K562 (cell line): ENCODE data around the gene HBEGF. TPM values are rescaled to one million over a fixed set of nuclear protein-coding genes. Genes with fewer than 3 reads are reported as not detected.

ENCODE experiments used
- ARHGAP35 ChIP-seq: fragments of 450-650 bp; IDR thresholded peaks from 2 replicates; pipeline ENCODE4 v1.6.1; 2018; ENCODE audit not compliant: partially characterized antibody
- CHCHD3 ChIP-seq: fragments of 250-450 bp; sonication (Bioruptor Pico); IDR thresholded peaks from 2 replicates; pipeline ENCODE4 v2.1.2; 2022; ENCODE audit warnings: mild to moderate bottlenecking
- EP400 ChIP-seq: fragments of 450-650 bp; IDR thresholded peaks from 2 replicates; pipeline ENCODE4 v1.6.1; 2017; ENCODE audit warnings: antibody characterized with exemption, mild to moderate bottlenecking, moderate library complexity
- ETV6 ChIP-seq, 3 experiments: fragments of 150-350 bp in 1 of 3; sonication (generic) in 1 of 3; formaldehyde crosslinking in 1 of 3; IDR thresholded peaks; 2 replicates each; pipeline versions ENCODE4 v1.6.1 to v1.8.0; 2014 to 2022; ENCODE audit warnings: borderline replicate concordance in 2 of 3, low read depth in 2 of 3, antibody characterized with exemption in 1 of 3, low read length in 1 of 3, mild to moderate bottlenecking in 1 of 3, missing genetic modification reagents in 1 of 3
- MCM3 ChIP-seq: fragments of 450-650 bp; IDR thresholded peaks from 2 replicates; pipeline ENCODE4 v1.6.1; 2016
- POLR2A ChIP-seq: fragments of 450-650 bp; conservative IDR thresholded peaks from 2 replicates; pipeline ENCODE4 v1.6.1; 2016
- ZFPM2 ChIP-seq: fragments of 250-450 bp; sonication (Bioruptor Pico); IDR thresholded peaks from 2 replicates; pipeline ENCODE4 v1.5.1; 2022; ENCODE audit warnings: mild to moderate bottlenecking
- ZNF121 ChIP-seq: sonication (generic); formaldehyde crosslinking; conservative IDR thresholded peaks from 2 replicates; pipeline ENCODE4 v1.8.0; 2022; ENCODE audit warnings: missing genetic modification reagents
- ZNF41 ChIP-seq: fragments of 250-450 bp; sonication (Bioruptor Pico); conservative IDR thresholded peaks from 2 replicates; pipeline ENCODE4 v1.4.0; 2020; ENCODE audit warnings: mild to moderate bottlenecking
- polyA plus RNA-seq, 8 experiments: library from polyadenylated mRNA; depleted of rRNA in 4 of 8; stranded (reverse) in 5 of 8; unstranded in 3 of 8; fragments of >200 nt; fragmentation: Nextera tagmentation in 2 of 8; fragmentation: Illumina TruSeq in 1 of 8; extraction: Ambion mirVana in 2 of 8; extraction: Trizol in 1 of 8; gene quantifications; 2 replicates each; pipeline versions ENCODE4 v1.2.1 to v1.2.3, GENCODE V29; 2011 to 2014; ENCODE audit warnings: inconsistent platforms in 1 of 8, missing spikeins in 1 of 8
- total RNA-seq, 7 experiments: library from RNA; depleted of rRNA in 6 of 7; stranded (reverse); fragments of >200 nt in 6 of 7; fragmentation: Illumina TruSeq in 2 of 7; extraction: Trizol in 2 of 7; gene quantifications; 2 replicates each; pipeline versions ENCODE4 v1.2.1 to v1.2.3, GENCODE V29; 2011 to 2021; ENCODE audit warnings: low replicate concordance in 1 of 7
- TF ChIP-seq, protein P1 (sequence below), 3 experiments: IDR thresholded peaks in 2 of 3; conservative IDR thresholded peaks in 1 of 3; 2 replicates each; pipeline ENCODE4 v1.5.1; 2011 to 2012; ENCODE audit warnings: low read length in 3 of 3, mild to moderate bottlenecking in 3 of 3, control low read depth in 2 of 3, improper control_type of control experiment in 1 of 3, inconsistent platforms in 1 of 3, low read depth in 1 of 3, mixed read lengths in 1 of 3, moderate library complexity in 1 of 3; ENCODE audit not compliant: insufficient read depth in 2 of 3
- TF ChIP-seq, protein P2 (sequence below): fragments of 450-650 bp; IDR thresholded peaks from 2 replicates; pipeline ENCODE4 v1.6.1; 2016; ENCODE audit warnings: low read depth, mild to moderate bottlenecking, moderate library complexity

Gene HBEGF
- total and polyA plus RNA-seq, 9 of the 15 experiments (the other 6 are each of a cell fraction or from before 2014, with no cell fraction given), result 0.11 to 1.1 (median 0.60) TPM

DNA sequence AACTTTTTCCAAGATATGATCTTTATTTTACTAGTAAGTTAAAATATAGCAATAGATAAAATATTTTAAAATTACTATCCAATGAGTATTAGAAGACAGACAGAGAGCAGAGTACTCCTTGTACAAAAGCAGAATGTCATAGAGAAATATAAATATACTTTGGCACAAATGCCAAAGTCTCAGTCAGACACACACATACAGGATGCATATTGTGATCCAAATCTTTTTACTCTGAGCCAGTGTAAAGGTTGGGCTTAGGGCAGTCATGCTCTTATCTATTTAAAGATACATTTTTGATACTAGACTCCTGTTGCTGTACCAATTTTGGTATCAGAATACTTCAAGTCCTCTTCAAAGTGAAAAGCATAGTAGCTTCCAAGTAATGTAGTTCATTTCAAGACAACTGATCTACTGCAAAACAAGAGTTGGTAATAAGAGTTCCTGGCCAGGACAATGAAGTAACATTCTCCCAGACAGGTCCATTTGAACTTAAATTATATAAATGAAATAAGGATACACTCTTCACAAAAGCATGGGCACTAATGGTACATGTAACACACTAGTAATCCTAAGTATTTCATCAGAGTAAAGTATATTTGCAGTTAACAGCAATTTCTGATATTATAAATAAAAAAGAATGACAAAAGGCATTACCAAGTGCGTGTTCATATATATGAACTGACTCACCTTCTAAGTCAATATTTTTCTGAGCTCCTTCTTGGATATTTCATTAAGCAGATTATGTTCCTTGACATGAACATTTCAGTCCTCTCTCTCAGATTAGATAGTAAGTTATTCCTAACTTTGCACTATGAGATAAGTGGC lies 54.0 kb downstream of the HBEGF start (continued):
- TF ChIP-seq, protein P1, sequence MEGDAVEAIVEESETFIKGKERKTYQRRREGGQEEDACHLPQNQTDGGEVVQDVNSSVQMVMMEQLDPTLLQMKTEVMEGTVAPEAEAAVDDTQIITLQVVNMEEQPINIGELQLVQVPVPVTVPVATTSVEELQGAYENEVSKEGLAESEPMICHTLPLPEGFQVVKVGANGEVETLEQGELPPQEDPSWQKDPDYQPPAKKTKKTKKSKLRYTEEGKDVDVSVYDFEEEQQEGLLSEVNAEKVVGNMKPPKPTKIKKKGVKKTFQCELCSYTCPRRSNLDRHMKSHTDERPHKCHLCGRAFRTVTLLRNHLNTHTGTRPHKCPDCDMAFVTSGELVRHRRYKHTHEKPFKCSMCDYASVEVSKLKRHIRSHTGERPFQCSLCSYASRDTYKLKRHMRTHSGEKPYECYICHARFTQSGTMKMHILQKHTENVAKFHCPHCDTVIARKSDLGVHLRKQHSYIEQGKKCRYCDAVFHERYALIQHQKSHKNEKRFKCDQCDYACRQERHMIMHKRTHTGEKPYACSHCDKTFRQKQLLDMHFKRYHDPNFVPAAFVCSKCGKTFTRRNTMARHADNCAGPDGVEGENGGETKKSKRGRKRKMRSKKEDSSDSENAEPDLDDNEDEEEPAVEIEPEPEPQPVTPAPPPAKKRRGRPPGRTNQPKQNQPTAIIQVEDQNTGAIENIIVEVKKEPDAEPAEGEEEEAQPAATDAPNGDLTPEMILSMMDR (IDR thresholded peaks at IDR 0.05 in 2 of 3, conservative IDR thresholded peaks at IDR 0.05 in 1 of 3; ENCODE audit: insufficient read depth in 2 of 3, low read depth in 1 of 3, low read length in 3 of 3), result no peak
- TF ChIP-seq ZNF41 (CRISPR knock-in tag), result no peak
- TF ChIP-seq, protein P2, sequence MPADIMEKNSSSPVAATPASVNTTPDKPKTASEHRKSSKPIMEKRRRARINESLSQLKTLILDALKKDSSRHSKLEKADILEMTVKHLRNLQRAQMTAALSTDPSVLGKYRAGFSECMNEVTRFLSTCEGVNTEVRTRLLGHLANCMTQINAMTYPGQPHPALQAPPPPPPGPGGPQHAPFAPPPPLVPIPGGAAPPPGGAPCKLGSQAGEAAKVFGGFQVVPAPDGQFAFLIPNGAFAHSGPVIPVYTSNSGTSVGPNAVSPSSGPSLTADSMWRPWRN, result no peak
- no peak for TF ChIP-seq MCM3
- no peak for TF ChIP-seq EP400
- TF ChIP-seq ARHGAP35, result no peak
- no peak for TF ChIP-seq CHCHD3 (CRISPR knock-in tag)
- TF ChIP-seq ETV6 (IDR thresholded peaks at IDR 0.05; ENCODE audit: borderline replicate concordance in 1 of 2, low read depth in 2 of 2, low read length in 1 of 2), result no peak
- no peak for TF ChIP-seq ETV6 (CRISPR knock-in tag; IDR thresholded peaks at IDR 0.05; ENCODE audit: borderline replicate concordance)
- TF ChIP-seq POLR2A, result no peak
- TF ChIP-seq ZFPM2, result no peak
- TF ChIP-seq ZNF121 (CRISPR knock-in tag), result no peak
